Measurements from ENCODE around the gene SANBR.

SANBR gene

DNA sequence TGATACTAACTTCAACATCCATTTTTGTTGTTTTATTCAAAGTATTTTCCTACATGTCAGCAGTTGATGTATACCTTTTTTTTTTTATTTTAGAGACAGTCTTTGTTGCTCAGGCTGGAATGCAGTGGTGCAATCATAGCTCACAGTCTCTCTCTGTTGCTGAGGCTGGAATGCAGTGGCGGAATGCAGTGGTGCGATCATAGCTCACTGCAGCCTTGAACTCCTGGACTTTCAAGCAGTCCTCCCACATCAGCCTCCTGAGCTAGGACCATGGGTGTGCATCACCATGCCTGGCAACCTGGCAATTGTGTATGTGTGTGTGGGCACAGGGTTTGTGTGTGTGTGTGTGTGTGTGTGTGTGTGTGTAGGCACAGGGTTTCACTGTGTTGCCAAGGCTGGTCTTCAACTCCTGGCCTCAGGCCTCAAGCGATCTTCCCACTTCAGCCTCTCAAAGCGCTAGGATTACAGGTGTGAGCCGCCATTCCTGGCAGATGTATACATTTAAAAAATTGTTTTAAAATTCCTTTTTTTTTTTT lies 24.8 kb downstream of the SANBR start:
- no peak for DNase-seq (ENCODE audit: low read depth in 2 of 2)

DNA sequence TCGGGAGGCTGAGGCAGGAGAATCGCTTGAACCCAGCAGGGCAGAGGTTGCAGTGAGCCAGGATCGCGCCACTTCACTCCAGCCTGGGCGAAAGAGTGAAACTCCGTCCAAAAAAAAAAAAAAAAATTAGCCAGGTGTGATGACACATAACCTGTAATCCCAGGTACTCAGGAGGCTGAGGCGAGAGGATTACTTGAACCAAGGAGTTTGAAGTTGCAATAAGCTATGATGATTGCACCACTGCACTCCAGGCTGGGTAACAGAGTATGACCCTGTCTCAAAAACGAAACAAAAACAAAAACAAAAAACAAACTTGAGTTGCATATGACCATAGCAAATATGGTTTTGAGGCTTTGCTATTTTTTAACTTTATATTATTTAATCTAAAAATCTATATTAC lies 25.8 kb downstream of the SANBR start:
- DNase-seq (ENCODE audit: low read depth in 2 of 2), result no peak

DNA sequence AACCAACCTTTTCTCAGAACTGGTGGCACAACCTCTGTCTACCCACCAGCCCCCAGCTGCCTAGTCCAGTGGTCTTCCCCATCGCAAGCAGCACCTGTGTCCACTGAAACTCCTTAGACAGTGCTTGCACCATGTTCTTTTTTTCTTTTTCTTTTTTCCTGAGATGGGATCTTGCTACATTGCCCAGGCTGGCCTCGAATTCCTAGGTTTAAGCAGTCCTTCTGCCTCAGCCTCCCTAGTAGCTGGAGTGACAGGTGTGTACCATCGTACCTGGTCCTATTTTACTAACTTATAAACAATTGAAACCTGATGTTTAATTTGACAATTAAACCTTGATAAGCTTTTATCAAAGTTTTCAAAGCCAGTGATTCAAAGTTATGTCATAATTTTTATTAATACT lies 30.8 kb downstream of the SANBR start:
- DNase-seq (ENCODE audit: low read depth in 2 of 2), result no peak

GRCh38 chr2:61100801-61101200 lies 35.1 kb downstream of the SANBR start:
- no peak for DNase-seq (ENCODE audit: low read depth in 2 of 2)

DNA sequence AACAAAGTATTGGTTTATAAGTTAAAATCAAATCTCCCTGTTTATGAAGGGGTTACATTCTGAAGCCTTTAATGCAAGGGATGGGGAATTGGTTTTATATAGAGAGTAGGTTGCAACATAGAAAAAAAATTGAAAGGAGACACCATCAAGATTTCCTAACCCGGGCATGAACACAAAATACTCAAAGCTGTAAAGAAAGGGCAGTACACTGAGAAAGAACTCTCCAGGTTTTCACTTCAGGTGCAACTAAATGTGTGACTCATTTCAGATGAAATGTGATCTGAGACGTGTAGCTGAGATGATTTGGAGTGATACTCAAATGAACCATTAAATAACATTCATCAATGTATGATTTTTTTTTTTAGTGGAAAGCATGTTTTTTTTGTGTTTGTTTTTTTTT lies 43.6 kb downstream of the SANBR start:
- no peak for DNase-seq (ENCODE audit: low read depth in 2 of 2)

- DNase-seq (ENCODE audit: low read depth in 2 of 2), result no peak
Measured at GRCh38 chr2:61111708-61112107, 46.0 kb downstream of the SANBR start.

- DNase-seq (ENCODE audit: low read depth in 2 of 2), result no peak
Measured at GRCh38 chr2:61114147-61114546, 48.5 kb downstream of the SANBR start.

Measured in stimulated activated CD4-positive, alpha-beta T cell treated with anti-CD3 and anti-CD28 coated beads, Interleukin-1b, Interleukin-23, amount 100 ng/mL, for 4 hours (primary cell).